ENCODE results near the gene CDK8.

CDK8 gene

GRCh38 chr13:26323127-26323526, 69.2 kb downstream of the CDK8 start:
- DNase-seq = no peak

GRCh38 chr13:26323764-26324163, 69.8 kb downstream of the CDK8 start:
- DNase-seq = no peak

- DNase-seq = no peak
Observed at GRCh38 chr13:26324294-26324693, 70.4 kb downstream of the CDK8 start.

- DNase-seq = no peak
Observed at GRCh38 chr13:26324867-26325266, 70.9 kb downstream of the CDK8 start.

- no peak for DNase-seq
Observed at GRCh38 chr13:26325876-26326275, 71.9 kb downstream of the CDK8 start.

- no peak for DNase-seq
Observed at GRCh38 chr13:26326562-26326961, 72.6 kb downstream of the CDK8 start.

GRCh38 chr13:26327940-26328725, 74.2 kb downstream of the CDK8 start:
- DNase-seq = no peak

- no peak for DNase-seq
Observed at GRCh38 chr13:26335158-26335557, 81.2 kb downstream of the CDK8 start.

- no peak for DNase-seq
Observed at GRCh38 chr13:26340807-26341206, 86.9 kb downstream of the CDK8 start.

- peak; percentile 51 for DNase-seq
Observed at GRCh38 chr13:26342898-26343297, 89.0 kb downstream of the CDK8 start.

- no peak for DNase-seq
Observed at GRCh38 chr13:26343816-26344215, 89.9 kb downstream of the CDK8 start.

- no peak for DNase-seq
Observed at GRCh38 chr13:26344980-26345379, 91.1 kb downstream of the CDK8 start.

- no peak for DNase-seq
Observed at GRCh38 chr13:26348966-26349365, 95.0 kb downstream of the CDK8 start.

GRCh38 chr13:26362261-26362660, 108.3 kb downstream of the CDK8 start:
- no peak for DNase-seq

GRCh38 chr13:26370553-26370952, 116.6 kb downstream of the CDK8 start:
- no peak for DNase-seq

- DNase-seq = no peak
Observed at GRCh38 chr13:26372747-26373146, 118.8 kb downstream of the CDK8 start.

- DNase-seq = no peak
Observed at GRCh38 chr13:26376430-26376829, 122.5 kb downstream of the CDK8 start.

- no peak for DNase-seq
Observed at GRCh38 chr13:26377038-26377437, 123.1 kb downstream of the CDK8 start.

GRCh38 chr13:26378116-26378515, 124.2 kb downstream of the CDK8 start:
- no peak for DNase-seq

- no peak for DNase-seq
Observed at GRCh38 chr13:26379831-26380230, 125.9 kb downstream of the CDK8 start.

GRCh38 chr13:26380930-26381329, 127.0 kb downstream of the CDK8 start:
- DNase-seq = no peak

- DNase-seq = no peak
Observed at GRCh38 chr13:26382366-26382765, 128.4 kb downstream of the CDK8 start.

- no peak for DNase-seq
Observed at GRCh38 chr13:26382835-26383234, 128.9 kb downstream of the CDK8 start.

GRCh38 chr13:26384587-26384986, 130.7 kb downstream of the CDK8 start:
- no peak for DNase-seq

GRCh38 chr13:26386026-26386425, 132.1 kb downstream of the CDK8 start:
- no peak for DNase-seq

Measured in DMS79 (cell line).